GM21576 (cell line): Measurements from ENCODE around the gene CHD1.
"Not testable (repeated sequence)": the region's sequence is repeated elsewhere in the genome, so short reads cannot be mapped to it uniquely, and the experiment has no call there.

ENCODE experiments used
- ATAC-seq: cut with Tn5 transposase; IDR thresholded peaks from one replicate; pipeline ENCODE4 v1.9.1; 2021; ENCODE audit warnings: mild to moderate bottlenecking, moderate library complexity; ENCODE audit not compliant: unreplicated experiment

CHD1 gene

GRCh38 chr5:98928873-98929709 is at the start of gene CHD1:
Gene CHD1 (minus strand): TSS chr5:98929007. CDS start chr5:98926386, 2,621 bp downstream.
- ATAC-seq, result peak; percentile 43

- no peak for ATAC-seq
These were observed 49.7 kb upstream of the CHD1 start for GRCh38 chr5:98978528-98978927.

DNA sequence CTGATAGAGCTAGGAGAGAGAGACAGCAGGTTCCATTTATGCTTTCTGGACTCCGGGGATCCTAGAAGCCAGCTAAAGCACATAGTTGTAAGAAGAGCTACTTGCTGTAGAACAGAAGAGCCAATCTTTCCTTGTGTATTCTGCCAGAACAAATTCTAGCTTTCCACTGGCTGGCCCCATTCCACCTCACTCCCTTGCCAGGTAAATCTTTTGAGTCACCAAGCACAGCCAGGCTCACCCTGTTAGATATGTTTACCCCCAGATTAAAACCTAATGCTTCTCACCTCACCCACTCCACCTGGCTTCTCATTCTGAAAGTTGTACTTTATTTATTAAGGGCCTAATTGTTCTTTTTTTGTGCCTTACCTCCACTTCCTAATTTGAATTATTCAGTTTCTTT is 48.9 kb upstream of the CHD1 start:
- ATAC-seq, result no peak

GRCh38 chr5:98975682-98976407 is 47.0 kb upstream of the CHD1 start:
- peak; percentile 93 for ATAC-seq

DNA sequence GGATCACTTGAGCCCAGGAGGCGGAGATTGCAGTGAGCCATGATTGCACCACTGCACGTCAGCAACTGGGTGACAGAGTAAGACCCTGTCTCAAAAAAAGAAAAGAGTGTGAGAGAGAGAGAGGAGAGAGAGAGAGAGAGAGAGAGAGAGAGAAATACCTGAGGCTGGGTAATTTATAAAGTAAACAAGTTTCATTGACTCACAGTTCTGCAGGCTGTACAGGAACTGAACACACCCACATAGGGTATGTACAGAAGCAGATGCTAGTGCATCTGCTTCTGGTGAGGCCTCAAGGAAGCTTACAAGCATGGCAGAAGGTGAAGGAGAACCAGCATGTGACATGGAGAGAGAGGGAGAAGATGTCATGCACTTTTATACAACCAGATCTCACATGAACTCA is 46.4 kb upstream of the CHD1 start:
- ATAC-seq, result no peak

GRCh38 chr5:98969400-98969799 is 40.6 kb upstream of the CHD1 start:
- no peak for ATAC-seq

DNA sequence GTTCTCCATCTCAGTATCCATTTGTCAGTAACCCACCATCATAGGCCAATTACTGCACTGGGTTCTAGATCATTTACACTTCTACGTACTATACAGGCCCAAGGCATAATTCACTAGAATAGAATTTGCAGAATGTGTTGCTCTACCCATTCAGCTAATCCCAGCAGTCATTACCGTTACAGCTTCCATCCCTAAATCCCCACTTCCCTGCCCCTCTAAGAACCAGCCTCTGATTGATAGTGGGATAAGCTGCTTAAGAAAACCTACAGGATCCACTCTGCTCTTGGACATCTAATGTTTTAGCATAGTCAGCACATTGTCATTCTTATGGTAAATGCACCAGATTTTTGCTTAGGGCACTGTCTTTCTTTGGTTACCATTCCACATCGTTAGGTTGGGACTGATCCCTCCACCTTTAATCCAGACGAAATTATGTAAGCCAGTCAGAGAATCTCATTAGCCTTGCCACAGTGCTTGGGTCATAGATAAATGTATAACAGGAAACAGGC is 39.3 kb upstream of the CHD1 start:
- no peak for ATAC-seq

DNA sequence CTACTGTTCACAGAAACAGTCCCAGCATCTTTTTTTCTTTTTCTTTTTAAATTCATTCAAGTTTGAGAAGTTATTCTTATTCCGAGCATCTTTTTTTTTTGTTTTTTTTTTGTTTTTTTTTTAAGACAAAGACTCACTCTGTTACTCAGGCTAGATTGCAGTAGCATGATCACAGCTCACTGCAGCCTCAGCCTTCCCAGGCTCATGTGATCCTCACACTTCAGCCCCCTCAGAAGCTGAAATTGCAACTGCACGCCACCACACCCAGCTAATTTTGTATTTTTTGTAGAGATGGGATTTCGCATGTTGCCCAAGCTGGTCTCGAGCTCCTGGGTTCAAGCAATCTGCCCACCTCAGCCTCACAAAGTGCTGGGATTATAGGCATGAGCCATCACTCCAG is 36.4 kb upstream of the CHD1 start:
- no peak for ATAC-seq

- no peak for ATAC-seq
These were observed 35.8 kb upstream of the CHD1 start for GRCh38 chr5:98964621-98965020.

DNA sequence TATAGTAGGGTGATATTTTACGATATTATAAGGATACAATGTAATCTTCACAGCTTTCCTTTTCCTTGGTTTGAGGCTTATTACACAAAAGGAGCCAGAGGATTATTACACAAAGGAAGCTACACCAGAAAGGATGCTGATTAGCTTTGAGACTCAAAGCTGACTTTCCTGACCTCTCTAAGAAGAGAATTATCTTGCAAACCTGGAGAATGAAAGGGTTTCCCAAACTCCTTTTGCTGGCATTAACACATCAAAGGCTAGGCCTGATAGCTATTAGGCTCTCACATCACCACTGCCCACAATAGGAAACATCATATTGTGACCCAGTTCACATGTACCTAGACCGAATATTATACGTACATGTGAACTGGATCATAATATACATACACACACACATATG is 34.2 kb upstream of the CHD1 start:
- no peak for ATAC-seq

- no peak for ATAC-seq
These were observed 33.8 kb upstream of the CHD1 start for GRCh38 chr5:98962587-98962986.

- no peak for ATAC-seq
These were observed 33.0 kb upstream of the CHD1 start for GRCh38 chr5:98961665-98962344.

- no peak for ATAC-seq
These were observed 28.5 kb upstream of the CHD1 start for GRCh38 chr5:98957307-98957706.

DNA sequence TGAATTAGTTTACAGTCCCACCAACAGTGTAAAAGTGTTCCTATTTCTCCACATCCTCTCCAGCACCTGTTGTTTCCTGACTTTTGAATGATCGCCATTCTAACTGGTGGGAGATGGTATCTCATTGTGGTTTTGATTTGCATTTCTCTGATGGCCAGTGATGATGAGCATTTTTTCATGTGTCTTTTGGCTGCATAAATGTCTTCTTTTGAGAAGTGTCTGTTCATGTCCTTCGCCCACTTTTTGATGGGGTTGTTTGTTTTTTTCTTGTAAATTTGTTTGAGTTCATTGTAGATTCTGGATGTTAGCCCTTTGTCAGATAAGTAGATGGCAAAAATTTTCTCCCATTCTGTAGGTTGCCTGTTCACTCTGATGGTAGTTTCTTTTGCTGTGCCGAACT is 27.1 kb upstream of the CHD1 start:
- ATAC-seq, result not testable (repeated sequence)

DNA sequence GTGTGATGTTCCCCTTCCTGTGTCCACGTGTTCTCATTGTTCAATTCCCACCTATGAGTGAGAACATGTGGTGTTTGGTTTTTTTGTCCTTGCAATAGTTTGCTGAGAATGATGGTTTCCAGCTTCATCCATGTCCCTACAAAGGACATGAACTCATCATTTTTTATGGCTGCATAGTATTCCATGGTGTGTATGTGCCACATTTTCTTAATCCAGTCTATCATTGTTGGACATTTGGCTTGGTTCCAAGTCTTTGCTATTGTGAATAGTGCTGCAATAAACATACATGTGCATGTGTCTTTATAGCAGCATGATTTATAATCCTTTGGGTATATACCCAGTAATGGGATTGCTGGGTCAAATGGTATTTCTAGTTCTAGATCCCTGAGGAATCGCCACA is 26.7 kb upstream of the CHD1 start:
- not testable (repeated sequence) for ATAC-seq

DNA sequence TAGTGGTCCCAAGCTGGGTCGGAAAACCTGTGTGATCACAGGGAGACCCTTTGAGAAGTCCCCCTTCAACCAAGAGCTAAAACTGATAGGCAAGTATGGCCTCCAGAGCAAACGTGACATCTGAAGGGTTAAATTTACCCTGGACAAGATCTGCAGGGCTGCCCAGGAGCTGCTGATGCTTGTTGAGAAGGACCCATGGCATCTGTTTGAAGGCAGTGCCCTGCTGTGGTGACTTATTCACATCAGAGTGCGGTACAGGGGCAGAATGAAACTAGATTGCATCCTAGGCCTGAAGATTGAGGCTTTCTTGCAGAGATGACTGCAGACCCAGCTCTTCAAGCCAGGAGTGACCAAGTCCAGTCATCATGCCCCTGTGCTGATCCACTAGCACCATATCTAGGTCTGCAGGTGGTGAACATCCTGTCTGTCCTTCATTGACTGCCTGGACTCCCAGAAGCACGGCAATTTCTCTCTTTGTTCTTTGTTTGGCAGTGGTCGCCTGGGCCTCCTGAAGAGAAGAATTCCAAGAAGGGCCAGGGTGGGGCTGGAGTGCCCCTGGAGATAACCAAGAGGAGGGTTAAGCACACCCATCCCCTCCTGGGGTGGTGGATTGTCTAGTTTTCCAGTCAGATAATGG is 25.7 kb upstream of the CHD1 start:
- no peak for ATAC-seq

DNA sequence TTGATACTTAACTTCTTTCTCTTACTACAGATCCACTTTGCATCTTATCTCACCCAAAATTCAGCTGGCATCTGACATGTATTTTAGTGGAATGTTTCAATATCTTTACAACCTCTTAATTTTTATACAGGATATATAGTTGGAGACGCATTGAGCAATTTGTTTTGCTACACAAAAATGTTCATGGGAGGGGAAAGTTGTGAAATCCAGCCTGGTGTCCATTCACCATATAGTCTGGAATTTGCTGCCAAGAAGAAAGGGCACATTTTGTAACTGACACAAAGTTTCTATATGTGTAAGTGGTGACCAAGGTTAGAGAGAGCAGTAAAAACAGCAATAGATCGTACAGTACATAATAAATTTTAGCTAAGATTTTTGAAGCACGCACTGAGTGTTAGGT is 14.0 kb upstream of the CHD1 start:
- ATAC-seq, result no peak

DNA sequence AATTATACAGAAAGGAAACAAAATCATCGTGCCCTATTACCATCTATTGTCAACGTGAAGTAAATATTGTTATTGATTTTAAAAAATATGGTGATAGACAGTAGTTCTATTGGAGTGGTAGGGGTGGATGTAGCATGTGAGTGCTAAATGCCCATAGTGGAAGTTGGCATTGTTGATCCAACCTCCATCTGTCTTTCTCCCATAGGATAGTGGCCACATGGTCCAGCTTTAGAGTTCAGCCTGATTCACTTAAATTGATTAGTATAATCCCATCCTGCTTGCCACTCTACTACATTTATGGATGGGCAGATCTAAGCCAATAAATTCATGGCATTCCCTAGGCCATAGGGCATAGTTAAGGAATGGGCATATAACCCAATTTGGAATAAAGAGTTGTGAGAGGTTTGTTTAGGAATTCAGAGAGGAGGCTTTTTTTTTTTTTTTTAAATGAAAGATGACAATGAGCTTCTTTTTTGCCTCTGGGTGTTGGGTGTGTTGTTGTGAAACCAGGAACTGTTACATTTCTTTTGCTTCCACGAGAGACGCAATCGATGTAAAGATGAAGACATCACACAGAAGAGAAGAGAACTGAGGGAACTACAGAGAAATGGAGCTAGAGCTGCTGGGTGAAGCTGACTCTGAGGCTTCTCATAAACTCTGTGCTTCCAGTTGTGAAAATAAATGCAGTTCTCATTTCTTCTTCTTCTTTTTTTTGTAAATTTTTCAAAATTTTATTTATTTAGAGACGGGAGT is 12.5 kb upstream of the CHD1 start:
- no peak for ATAC-seq

DNA sequence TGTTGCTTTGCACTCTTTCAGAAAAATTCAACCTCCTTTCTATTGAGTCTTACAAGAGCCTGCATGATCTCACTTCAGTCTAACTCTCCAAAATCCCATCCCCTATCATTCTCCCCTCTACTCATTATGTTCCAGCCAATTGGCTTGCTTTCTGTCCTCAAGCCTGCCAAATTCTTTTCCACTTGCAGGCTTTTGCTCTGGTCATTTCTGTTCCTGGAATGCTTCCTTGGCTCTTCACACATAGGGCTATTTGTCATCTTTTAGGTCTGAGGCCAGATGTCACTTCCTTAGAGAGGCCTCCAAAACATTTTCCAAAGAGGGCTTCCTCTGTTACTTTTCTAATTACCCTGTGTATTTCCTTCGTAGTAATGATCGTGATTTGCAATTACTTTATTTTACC is 11.8 kb upstream of the CHD1 start:
- no peak for ATAC-seq

DNA sequence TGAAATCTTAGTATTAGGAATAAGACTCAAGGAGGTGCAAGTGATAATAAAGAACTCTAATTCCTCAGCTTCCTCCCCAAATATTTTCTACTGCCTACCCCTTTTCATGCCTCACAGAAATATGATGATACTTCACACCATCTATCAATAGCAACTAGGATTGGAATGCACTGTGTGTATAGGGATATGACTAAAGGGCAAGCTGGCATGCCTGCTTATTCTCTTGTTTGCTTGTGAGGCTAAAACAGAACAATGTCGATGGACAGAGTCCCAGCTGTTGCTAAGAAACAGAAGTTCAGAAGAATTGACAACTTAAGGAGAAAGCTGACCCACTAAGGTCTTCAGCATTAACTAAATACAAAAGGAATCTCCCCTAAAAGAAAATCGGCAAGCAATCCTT is 9.7 kb upstream of the CHD1 start:
- ATAC-seq, result no peak
